HEK293T (cell line): ENCODE data around the gene TMEM120A.

ENCODE experiments used
- CTCF ChIA-PET: fragments of 350-600 bp; formaldehyde crosslinking; extraction: SDS; loops from one replicate; lab custom pipeline; 2021; ENCODE audit warnings: antibody characterized with exemption, inconsistent platforms; lab: Yijun Ruan, JAX
- POLR2A ChIA-PET: fragments of 350-600 bp; formaldehyde crosslinking; extraction: SDS; loops from one replicate; lab custom pipeline; 2020; ENCODE audit warnings: antibody characterized with exemption, inconsistent platforms; lab: Yijun Ruan, JAX
- DNase-seq: peaks from one replicate; pipeline ENCODE4 v3.0.0; 2012; ENCODE audit warnings: mixed read lengths; ENCODE audit errors: extremely low spot score
- ARNT ChIP-seq: fragments of 450-650 bp; IDR thresholded peaks from 2 replicates; pipeline ENCODE4 v1.6.1; 2017; ENCODE audit warnings: mild to moderate bottlenecking
- BHLHE40 ChIP-seq: fragments of 450-650 bp; IDR thresholded peaks from 2 replicates; pipeline ENCODE4 v1.6.1; 2016; ENCODE audit warnings: mild to moderate bottlenecking, moderate library complexity, borderline replicate concordance
- CTBP1 ChIP-seq: fragments of 450-650 bp; IDR thresholded peaks from 2 replicates; pipeline ENCODE4 v1.6.1; 2016; ENCODE audit warnings: borderline replicate concordance
- ELF4 ChIP-seq: fragments of 450-650 bp; IDR thresholded peaks from 2 replicates; pipeline ENCODE4 v1.6.1; 2017; ENCODE audit warnings: antibody characterized with exemption
- FOXA1 ChIP-seq: fragments of 450-650 bp; IDR thresholded peaks from 2 replicates; pipeline ENCODE4 v1.6.1; 2016; ENCODE audit warnings: mild to moderate bottlenecking
- FOXK2 ChIP-seq: fragments of 450-650 bp; IDR thresholded peaks from 2 replicates; pipeline ENCODE4 v1.6.1; 2016; ENCODE audit warnings: mild to moderate bottlenecking
- FOXM1 ChIP-seq: fragments of 450-650 bp; IDR thresholded peaks from 2 replicates; pipeline ENCODE4 v1.6.1; 2017; ENCODE audit warnings: mild to moderate bottlenecking, borderline replicate concordance
- HDGF ChIP-seq: fragments of 450-650 bp; IDR thresholded peaks from 2 replicates; pipeline ENCODE4 v1.6.1; 2017; ENCODE audit warnings: antibody characterized with exemption, borderline replicate concordance
- L3MBTL2 ChIP-seq: fragments of 450-650 bp; conservative IDR thresholded peaks from 2 replicates; pipeline ENCODE4 v1.6.1; 2016; ENCODE audit warnings: mild to moderate bottlenecking
- LEF1 ChIP-seq: fragments of 450-650 bp; IDR thresholded peaks from 2 replicates; pipeline ENCODE4 v1.6.1; 2017; ENCODE audit warnings: mild to moderate bottlenecking, borderline replicate concordance
- NFRKB ChIP-seq: fragments of 450-650 bp; IDR thresholded peaks from 2 replicates; pipeline ENCODE4 v1.6.1; 2016; ENCODE audit warnings: mild to moderate bottlenecking, moderate library complexity
- SP1 ChIP-seq: fragments of 450-650 bp; IDR thresholded peaks from 2 replicates; pipeline ENCODE4 v1.6.1; 2017
- SUZ12 ChIP-seq: fragments of 450-650 bp; IDR thresholded peaks from 2 replicates; pipeline ENCODE4 v1.6.1; 2016; ENCODE audit warnings: mild to moderate bottlenecking
- TARDBP ChIP-seq: fragments of 450-650 bp; IDR thresholded peaks from 2 replicates; pipeline ENCODE4 v1.6.1; 2016
- ZNF384 ChIP-seq: fragments of 450-650 bp; IDR thresholded peaks from 2 replicates; pipeline ENCODE4 v1.6.1; 2016
- TF ChIP-seq, protein P1 (sequence below): fragments of 450-650 bp; IDR thresholded peaks from 2 replicates; pipeline ENCODE4 v1.6.1; 2016

Gene TMEM120A

DNA sequence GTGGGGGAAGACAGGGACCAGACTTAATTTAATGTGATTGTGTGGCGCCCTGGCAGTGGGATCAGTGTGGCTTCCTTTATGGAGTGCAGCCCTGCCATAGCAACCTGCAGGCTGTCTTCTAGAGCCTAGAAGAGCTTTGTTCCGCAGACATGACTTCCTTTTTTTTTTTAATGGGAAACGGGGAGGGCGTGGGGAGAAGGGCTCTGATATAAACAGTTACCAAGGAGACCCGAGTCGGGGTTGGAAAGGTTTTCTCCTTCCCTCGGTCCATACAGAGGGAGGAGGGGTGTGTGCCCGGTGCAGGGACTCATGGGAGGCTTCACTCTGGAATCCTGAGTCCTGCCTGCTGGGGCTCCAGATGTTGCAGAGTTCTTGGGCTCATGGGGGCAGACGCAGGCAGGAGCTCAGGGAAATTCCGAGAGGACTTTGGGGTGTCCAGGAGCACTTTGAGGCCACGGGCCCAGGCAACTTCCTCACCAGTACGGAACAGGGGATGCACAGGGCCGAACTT, 26.9 kb downstream of the TMEM120A start:
- no peak for DNase-seq
- POLR2A ChIA-PET, result no interaction called here

DNA sequence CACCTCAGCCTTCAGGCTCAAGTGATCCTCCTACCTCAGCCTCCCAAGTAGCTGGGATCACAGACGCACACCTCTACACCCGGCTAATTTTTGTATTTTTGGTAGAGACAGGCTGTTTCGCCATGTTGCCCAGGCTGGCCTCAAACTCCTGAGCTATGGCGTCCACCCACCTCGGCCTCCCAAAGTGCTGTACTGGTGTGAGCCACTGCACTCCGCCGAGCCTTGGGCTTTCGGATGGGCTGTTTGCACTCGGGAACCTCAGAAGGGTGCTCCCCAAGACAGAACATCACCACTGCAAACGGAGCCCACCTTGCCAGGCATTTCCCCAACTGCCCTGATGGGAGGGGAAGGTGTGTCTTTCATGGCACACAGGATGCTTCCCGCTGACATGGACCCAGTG, 27.3 kb downstream of the TMEM120A start:
- TF ChIP-seq ELF4, result no peak
- TF ChIP-seq ARNT, result no peak
- TF ChIP-seq HDGF, result no peak
- no peak for TF ChIP-seq LEF1
- CTCF ChIA-PET, result no interaction called here
- no peak for DNase-seq
- POLR2A ChIA-PET, result interaction anchor here (1.5 kb wide), 1 partner anchor 9 kb away, joined by 4 read pairs; no protein-coding TSS in a partner anchor

More for the DNA sequence above, 26.9 kb downstream of the TMEM120A start:
- CTCF ChIA-PET, result no interaction called here
- no peak for TF ChIP-seq CTBP1
- TF ChIP-seq ARNT, result no peak
- no peak for TF ChIP-seq BHLHE40
- no peak for TF ChIP-seq L3MBTL2
- TF ChIP-seq FOXM1, result no peak
- no peak for TF ChIP-seq ZNF384
- no peak for TF ChIP-seq NFRKB
- no peak for TF ChIP-seq ELF4
- no peak for TF ChIP-seq SP1
- no peak for TF ChIP-seq HDGF
- no peak for TF ChIP-seq LEF1
- TF ChIP-seq TARDBP, result no peak
- TF ChIP-seq, protein P1, sequence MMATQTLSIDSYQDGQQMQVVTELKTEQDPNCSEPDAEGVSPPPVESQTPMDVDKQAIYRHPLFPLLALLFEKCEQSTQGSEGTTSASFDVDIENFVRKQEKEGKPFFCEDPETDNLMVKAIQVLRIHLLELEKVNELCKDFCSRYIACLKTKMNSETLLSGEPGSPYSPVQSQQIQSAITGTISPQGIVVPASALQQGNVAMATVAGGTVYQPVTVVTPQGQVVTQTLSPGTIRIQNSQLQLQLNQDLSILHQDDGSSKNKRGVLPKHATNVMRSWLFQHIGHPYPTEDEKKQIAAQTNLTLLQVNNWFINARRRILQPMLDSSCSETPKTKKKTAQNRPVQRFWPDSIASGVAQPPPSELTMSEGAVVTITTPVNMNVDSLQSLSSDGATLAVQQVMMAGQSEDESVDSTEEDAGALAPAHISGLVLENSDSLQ, result no peak
- no peak for TF ChIP-seq FOXA1
- TF ChIP-seq FOXK2, result no peak

DNA sequence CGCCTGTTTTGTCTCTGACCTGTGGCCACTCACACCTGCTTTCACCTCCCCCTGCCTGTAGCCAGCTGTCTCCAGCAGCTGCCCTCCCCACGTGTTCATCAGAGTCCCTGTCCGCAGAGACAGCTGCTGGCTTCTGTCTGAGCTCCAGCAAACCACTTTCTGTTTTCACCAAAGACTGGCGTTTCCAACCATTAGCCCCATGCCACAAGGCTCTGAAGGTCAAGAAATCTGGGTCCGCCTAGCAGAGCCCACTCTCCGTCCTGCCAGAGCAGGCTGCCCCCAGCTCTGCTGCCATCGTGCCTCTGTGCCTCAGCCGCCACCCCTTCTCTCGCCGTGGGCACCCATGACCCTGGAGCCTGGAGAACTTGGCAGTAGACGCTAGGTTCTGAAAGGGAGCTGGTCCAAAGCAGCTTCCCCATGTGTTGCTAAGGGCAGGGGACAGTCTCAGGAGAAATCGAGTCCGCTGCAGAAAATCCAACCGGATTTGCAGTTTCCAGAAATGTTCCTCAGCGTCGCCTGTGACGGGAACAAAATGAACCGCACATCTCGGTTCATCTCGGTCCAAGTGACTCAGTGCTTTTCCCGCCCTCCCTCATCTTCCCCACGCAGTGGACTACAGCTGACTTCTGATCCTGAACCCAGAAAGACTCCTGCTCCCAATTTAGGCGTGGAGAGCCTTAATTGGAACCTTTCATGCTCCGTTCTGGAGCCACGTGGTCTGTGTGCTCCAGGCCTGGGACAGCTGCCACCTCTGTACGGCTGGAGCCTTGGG, 28.0 kb downstream of the TMEM120A start:
- CTCF ChIA-PET, result no interaction called here
- DNase-seq, result no peak
- POLR2A ChIA-PET, result interaction anchor here (1.5 kb wide), 1 partner anchor 9 kb away, joined by 4 read pairs; no protein-coding TSS in a partner anchor
- TF ChIP-seq LEF1, result no peak
- no peak for TF ChIP-seq SP1
- TF ChIP-seq TARDBP, result no peak
- TF ChIP-seq ARNT, result no peak
- TF ChIP-seq, protein P1, result no peak
- TF ChIP-seq CTBP1, result no peak
- no peak for TF ChIP-seq FOXM1
- no peak for TF ChIP-seq NFRKB
- no peak for TF ChIP-seq SUZ12
- no peak for TF ChIP-seq L3MBTL2

DNA sequence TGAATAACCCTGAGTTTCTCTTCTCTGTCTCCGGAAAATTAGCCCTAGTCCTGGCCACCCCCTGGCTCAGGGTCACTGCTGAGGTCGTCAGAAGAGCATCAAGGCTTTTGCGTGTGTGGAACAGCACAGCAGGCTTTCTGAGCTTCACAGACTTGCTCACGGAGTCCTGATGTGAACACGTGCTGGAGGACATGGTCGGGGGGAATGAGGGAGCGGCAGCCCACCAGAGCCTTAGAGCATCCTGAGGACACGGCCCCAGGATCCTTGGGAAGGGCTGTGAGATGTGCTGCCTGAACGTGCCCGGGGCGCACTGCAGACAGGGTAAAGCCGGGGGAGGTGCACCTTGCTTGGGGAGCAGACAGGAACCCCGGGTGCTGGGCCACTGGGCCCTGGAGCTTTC, 28.8 kb downstream of the TMEM120A start:
- ChIA-PET CTCF (no interaction called here), POLR2A (interaction anchor here (1.5 kb wide), 1 partner anchor 10 kb away, joined by 4 read pairs; no protein-coding TSS in a partner anchor)
- no peak for DNase-seq
- TF ChIP-seq L3MBTL2 (no peak), SP1 (no peak), FOXM1 (no peak), FOXA1 (no peak), FOXK2 (no peak), NFRKB (no peak), SUZ12 (no peak)

DNA sequence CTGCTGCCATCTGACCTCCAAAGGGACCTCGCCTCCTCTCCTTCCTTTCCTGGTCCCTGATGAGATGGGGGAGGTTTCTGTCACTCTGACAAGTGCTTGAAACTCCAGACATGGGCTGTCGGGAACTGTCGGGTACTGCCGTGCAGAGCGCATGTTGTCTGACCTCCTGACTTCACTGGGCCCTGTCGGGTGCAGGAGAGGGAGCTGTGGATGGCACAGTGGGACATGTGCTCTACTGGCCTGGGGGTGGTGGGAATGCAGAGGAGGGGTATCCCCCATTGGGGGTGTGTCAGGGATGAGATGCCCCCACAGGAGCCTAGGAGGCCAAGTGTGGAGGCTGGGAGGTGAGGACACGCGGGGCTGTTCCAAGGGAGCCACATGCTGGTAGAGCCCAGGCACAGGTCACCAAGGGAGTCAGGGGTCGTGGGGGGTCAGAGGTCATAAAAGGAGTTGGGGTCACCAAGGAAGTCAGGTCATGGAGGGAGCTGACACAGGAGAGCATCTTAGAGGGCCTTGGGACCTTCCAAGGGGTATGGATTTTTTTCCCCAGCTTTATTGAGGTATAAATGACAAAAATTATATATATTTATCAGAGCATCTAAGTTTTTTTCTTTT, 30.9 kb downstream of the TMEM120A start:
- POLR2A ChIA-PET, result no interaction called here

More for the DNA sequence above, 30.9 kb downstream of the TMEM120A start:
- no peak for DNase-seq
- CTCF ChIA-PET, result no interaction called here
- TF ChIP-seq NFRKB, result no peak
- no peak for TF ChIP-seq TARDBP
- no peak for TF ChIP-seq BHLHE40
- TF ChIP-seq SP1, result no peak
- no peak for TF ChIP-seq HDGF
- TF ChIP-seq, protein P1, result no peak
- no peak for TF ChIP-seq CTBP1
- no peak for TF ChIP-seq FOXK2
- TF ChIP-seq LEF1, result no peak
- TF ChIP-seq FOXM1, result no peak
- TF ChIP-seq SUZ12, result no peak
- TF ChIP-seq ZNF384, result no peak
